C4-2B (cell line): ENCODE results near the gene DTX2.
"Not testable (repeated sequence)": the region's sequence is repeated elsewhere in the genome, so short reads cannot be mapped to it uniquely, and the experiment has no call there.

Experiments used
- CTCF ChIP-seq: fragments of 450-650 bp; conservative IDR thresholded peaks from 2 replicates; pipeline ENCODE4 v1.5.1; 2017; ENCODE audit warnings: mild to moderate bottlenecking
- ZFX ChIP-seq: fragments of 450-650 bp; IDR thresholded peaks from 2 replicates; pipeline ENCODE4 v1.6.1; 2017

GRCh38 chr7:76461464-76462101 is at the start of gene DTX2:
- not testable (repeated sequence) for TF ChIP-seq CTCF, ZFX
